MCF 10A (cell line): ENCODE measurements around the gene SHROOM3. TPM values are rescaled to one million over a fixed set of nuclear protein-coding genes. Genes with fewer than 3 reads are reported as not detected.

ENCODE experiments used
- BruUV-seq: library from RNA; stranded (reverse); fragments of 400-500 nt; replicated peaks from 2 replicates; lab custom pipeline; 2021; lab: Mats Ljungman, UMichigan
- CTCF ChIA-PET: fragments of 300-600 bp; sonication (Branson Sonifier 250); formaldehyde crosslinking; extraction: SDS; loops from one replicate; lab custom pipeline; 2021; ENCODE audit warnings: antibody characterized with exemption, inconsistent platforms; lab: Yijun Ruan, JAX
- POLR2A ChIA-PET: fragments of 300-600, 350-650 bp; sonication (Branson Sonifier 250); formaldehyde crosslinking; extraction: SDS; loops from one replicate; lab custom pipeline; 2020; ENCODE audit warnings: antibody characterized with exemption, inconsistent platforms; lab: Yijun Ruan, JAX
- DNase-seq: peaks from one replicate; pipeline ENCODE4 v3.0.0-alpha.2; 2018; ENCODE audit not compliant: unreplicated experiment
- H3K27ac Mint-ChIP-seq: one replicate; pipeline ENCODE4 v1.8.0; 2022; ENCODE audit warnings: mild to moderate bottlenecking, low read depth, mixed read lengths; ENCODE audit not compliant: unreplicated experiment
- H3K27me3 Mint-ChIP-seq: one replicate; pipeline ENCODE4 v1.8.0; 2022; ENCODE audit warnings: mixed read lengths; ENCODE audit not compliant: insufficient read depth, unreplicated experiment
- H3K36me3 Mint-ChIP-seq: one replicate; pipeline ENCODE4 v1.8.0; 2022; ENCODE audit warnings: mild to moderate bottlenecking, moderate library complexity, mixed read lengths; ENCODE audit not compliant: insufficient read depth, unreplicated experiment
- H3K4me1 Mint-ChIP-seq: one replicate; pipeline ENCODE4 v1.8.0; 2022; ENCODE audit warnings: mixed read lengths; ENCODE audit not compliant: insufficient read depth, unreplicated experiment
- H3K4me3 Mint-ChIP-seq: one replicate; pipeline ENCODE4 v1.8.0; 2022; ENCODE audit warnings: mild to moderate bottlenecking, moderate library complexity, mixed read lengths; ENCODE audit not compliant: unreplicated experiment
- H3K9me3 Mint-ChIP-seq: one replicate; pipeline ENCODE4 v1.8.0; 2022; ENCODE audit warnings: mixed read lengths; ENCODE audit not compliant: unreplicated experiment
- intact Hi-C: fragments of 100-400 bp; cut with micrococcal nuclease; formaldehyde crosslinking; loops from 2 replicates; pipeline ENCODE4 v1.14.1; 2022
- total RNA-seq: library from RNA; stranded (reverse); gene quantifications from 2 replicates; pipeline ENCODE4 v1.2.3, GENCODE V29; 2022
- TF ChIP-seq, protein P1 (sequence below): fragments of 200-600 bp; IDR thresholded peaks from one replicate; pipeline ENCODE4 v1.8.0; 2022; ENCODE audit warnings: antibody characterized with exemption, mild to moderate bottlenecking; ENCODE audit not compliant: unreplicated experiment

The SHROOM3 gene
- total RNA-seq, 1 experiment from 2014 or later: 20.7 TPM

DNA sequence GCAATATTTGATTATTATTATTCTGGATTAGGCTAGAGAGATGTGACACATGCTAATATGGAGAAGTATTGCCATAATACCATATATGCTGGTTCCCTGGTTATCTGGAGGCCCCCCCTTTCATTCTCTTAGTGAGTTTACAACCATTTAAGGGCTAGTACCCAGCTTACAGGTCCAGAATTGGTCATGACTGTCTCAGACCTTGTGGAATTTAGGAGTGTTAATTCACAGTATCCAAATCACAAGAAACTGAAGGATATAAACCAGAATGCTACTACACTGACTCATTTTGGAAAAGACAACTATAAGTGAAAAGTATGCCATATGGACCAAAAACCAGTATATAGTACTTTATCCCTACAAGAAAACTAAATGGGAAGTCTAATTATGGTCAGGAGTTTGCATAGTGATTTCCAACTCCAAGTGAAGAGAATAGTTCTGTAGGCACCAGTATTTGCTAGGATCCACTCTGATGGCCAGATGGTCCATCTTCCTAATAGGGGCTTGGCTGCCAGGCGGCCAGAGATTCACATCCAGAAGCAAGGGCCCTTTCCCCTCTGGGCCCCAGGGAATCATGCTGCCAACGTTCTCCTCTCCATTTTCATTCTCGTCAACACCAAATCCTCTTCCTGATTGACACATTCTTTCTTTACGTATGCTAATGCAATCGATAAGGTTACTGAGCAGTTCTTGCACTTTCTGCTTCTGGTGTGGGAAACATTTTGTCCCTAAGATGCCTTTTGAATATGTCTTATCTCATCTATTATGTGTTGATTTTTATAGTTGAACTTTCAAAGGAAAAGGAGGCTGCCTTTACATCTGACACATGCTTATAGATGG, 123.6 kb downstream of the SHROOM3 start:
- H3K27ac Mint-ChIP-seq: no peak overlapping the region

DNA sequence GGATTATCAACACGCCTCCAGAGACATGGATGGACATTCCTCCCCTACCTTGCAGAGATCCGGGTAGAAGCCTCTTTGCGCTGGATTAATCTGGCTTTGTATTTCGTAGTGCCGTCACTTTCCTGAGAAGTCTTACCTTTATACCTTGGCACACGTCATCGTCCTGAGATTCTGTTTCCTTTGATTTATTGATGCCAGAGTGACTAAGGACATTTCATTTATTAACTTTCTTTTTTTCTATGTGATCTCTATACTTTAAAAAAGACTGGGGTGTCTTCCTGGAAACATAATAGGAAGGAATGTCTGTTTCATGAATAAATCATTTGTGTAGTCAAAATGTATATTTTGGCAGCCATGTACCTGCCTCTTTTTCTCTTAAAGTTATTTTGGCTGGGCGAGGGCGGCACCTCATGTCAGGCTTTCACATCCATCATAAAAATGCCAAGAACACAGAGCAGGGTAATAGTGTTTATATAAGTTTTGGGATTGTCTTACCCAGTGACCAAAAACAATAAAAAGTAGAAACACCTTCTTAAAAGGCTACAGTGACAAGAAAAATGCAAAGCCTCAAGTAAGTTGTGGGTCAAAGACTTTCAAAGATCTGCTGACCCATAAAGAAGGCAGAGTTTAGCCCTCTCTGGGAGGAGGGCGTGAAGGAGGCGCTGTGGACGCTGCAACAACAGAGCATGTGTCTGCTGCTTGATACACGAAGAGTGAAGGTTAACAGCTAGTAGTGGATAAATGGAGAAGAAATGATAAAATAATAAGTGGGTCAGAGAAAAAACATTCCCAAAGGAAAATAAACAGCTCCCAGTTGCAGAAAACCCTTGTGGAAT, 124.4 kb downstream of the SHROOM3 start:
- Mint-ChIP-seq H3K36me3 (no peaks in the 10 kb centered on the region), H3K27me3 (no peaks in the 10 kb centered on the region), H3K9me3 (no peaks in the 10 kb centered on the region), H3K4me3 (no peak overlapping the region), H3K4me1 (peaks cover 13% of the 10 kb centered on the region), H3K27ac (no peak overlapping the region)
- CTCF ChIA-PET: no interaction called here
- no TSS peak for BruUV-seq
- no peak for DNase-seq
- intact Hi-C loops: no loop called here
- TF ChIP-seq, protein P1, sequence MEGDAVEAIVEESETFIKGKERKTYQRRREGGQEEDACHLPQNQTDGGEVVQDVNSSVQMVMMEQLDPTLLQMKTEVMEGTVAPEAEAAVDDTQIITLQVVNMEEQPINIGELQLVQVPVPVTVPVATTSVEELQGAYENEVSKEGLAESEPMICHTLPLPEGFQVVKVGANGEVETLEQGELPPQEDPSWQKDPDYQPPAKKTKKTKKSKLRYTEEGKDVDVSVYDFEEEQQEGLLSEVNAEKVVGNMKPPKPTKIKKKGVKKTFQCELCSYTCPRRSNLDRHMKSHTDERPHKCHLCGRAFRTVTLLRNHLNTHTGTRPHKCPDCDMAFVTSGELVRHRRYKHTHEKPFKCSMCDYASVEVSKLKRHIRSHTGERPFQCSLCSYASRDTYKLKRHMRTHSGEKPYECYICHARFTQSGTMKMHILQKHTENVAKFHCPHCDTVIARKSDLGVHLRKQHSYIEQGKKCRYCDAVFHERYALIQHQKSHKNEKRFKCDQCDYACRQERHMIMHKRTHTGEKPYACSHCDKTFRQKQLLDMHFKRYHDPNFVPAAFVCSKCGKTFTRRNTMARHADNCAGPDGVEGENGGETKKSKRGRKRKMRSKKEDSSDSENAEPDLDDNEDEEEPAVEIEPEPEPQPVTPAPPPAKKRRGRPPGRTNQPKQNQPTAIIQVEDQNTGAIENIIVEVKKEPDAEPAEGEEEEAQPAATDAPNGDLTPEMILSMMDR: no peak
- POLR2A ChIA-PET: interaction anchor here (0.7 kb wide), 1 partner anchor 119 kb away, joined by 5 read pairs; no protein-coding TSS in a partner anchor

More for the DNA sequence above, 123.6 kb downstream of the SHROOM3 start:
- POLR2A ChIA-PET: no interaction called here
- H3K9me3 Mint-ChIP-seq: no peaks in the 10 kb centered on the region
- TF ChIP-seq, protein P1: no peak
- H3K36me3 Mint-ChIP-seq: no peaks in the 10 kb centered on the region
- CTCF ChIA-PET: no interaction called here
- intact Hi-C loops: no loop called here
- no peaks in the 10 kb centered on the region for H3K27me3 Mint-ChIP-seq
- no peak for DNase-seq
- no peak overlapping the region for H3K4me3 Mint-ChIP-seq
- H3K4me1 Mint-ChIP-seq: peaks cover 13% of the 10 kb centered on the region
- no TSS peak for BruUV-seq

DNA sequence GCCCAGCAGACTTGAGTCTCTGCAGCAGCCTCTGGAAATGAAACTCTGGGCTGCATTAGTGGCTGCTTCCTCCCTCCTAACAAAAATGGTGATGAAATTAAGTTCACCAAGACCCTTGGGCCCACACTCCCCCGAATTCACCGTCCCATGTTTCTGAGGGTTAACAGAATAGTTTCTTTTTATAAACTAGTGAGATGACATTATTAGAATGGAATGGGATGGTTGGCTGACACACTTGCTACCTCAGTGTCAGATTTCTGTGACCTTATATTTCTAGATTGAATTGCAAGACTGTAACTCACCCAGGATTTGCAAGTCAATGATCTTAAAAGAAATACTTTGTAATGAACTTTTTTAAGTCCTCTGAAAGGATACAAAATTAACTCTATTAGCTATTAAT, 127.1 kb downstream of the SHROOM3 start:
- POLR2A ChIA-PET: interaction anchor here (1.0 to 1.8 kb wide), 2 partner anchors 11 to 24 kb away, joined by 3 to 6 read pairs; no protein-coding TSS in a partner anchor
- no TSS peak for BruUV-seq
- Mint-ChIP-seq H3K4me3 (no peak overlapping the region), H3K4me1 (peaks cover 13% of the 10 kb centered on the region), H3K36me3 (no peaks in the 10 kb centered on the region), H3K27ac (peak overlapping the region; percentile 33), H3K27me3 (no peaks in the 10 kb centered on the region), H3K9me3 (no peaks in the 10 kb centered on the region)
- CTCF ChIA-PET: no interaction called here
- DNase-seq: peak; percentile 30
- TF ChIP-seq, protein P1: no peak
- intact Hi-C loops: no loop called here

DNA sequence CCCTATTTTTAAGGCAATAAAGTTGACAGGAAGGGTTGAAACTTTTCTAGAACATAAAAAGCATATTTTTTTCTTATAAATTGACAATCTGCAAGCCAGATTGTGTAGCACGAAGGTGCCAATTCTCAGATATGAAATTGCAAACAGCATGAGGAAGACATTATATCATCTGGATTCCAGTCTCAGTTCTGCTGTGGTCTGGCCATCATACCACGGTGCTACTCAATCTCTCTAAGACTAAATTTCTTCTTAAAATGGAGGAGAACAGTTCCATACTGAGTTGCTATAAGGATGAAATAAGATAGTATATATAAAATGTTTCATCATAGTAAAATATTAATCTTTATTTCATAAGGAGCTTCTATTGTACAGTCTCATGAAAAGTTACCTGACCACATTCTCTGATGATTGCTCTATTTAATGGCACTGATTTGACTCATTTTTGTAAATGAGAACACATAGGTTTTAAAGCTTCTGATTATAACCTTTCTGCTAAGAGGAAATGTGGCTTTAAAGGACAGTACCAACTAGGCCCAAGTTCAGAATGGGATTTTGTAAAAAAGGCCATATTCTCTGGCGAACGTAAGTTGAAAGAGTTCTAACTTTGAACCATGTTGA, 127.9 kb downstream of the SHROOM3 start:
- H3K27ac Mint-ChIP-seq: peak overlapping the region; percentile 33
- ChIA-PET POLR2A (interaction anchor here (0.9 to 1.8 kb wide), 5 partner anchors 10 to 174 kb away, joined by 3 to 6 read pairs (median 3); no protein-coding TSS in a partner anchor), CTCF (no interaction called here)
- TF ChIP-seq, protein P1: no peak
- BruUV-seq: no TSS peak
- no peaks in the 10 kb centered on the region for H3K36me3 Mint-ChIP-seq
- H3K27me3 Mint-ChIP-seq: no peaks in the 10 kb centered on the region
- H3K4me1 Mint-ChIP-seq: peaks cover 13% of the 10 kb centered on the region
- intact Hi-C loops: no loop called here
- H3K9me3 Mint-ChIP-seq: no peaks in the 10 kb centered on the region
- H3K4me3 Mint-ChIP-seq: no peak overlapping the region
- no peak for DNase-seq
